Nephron (organoid): Measurements from ENCODE around the gene STK17A.
"Not testable (repeated sequence)": the region's sequence is repeated elsewhere in the genome, so short reads cannot be mapped to it uniquely, and the experiment has no call there.

Experiments used
- H3K27ac Mint-ChIP-seq, 3 experiments: 2 replicates each; pipeline ENCODE4 v1.8.0; 2020; ENCODE audit warnings: mixed read lengths in 3 of 3, mild to moderate bottlenecking in 2 of 3, moderate library complexity in 1 of 3
- H3K27me3 Mint-ChIP-seq: 2 replicates; pipeline ENCODE4 v1.8.0; 2021; ENCODE audit warnings: low read depth, mild to moderate bottlenecking, moderate library complexity, mixed read lengths
- H3K36me3 Mint-ChIP-seq: 2 replicates; pipeline ENCODE4 v1.8.0; 2020; ENCODE audit warnings: low read depth, mixed read lengths
- H3K4me1 Mint-ChIP-seq: 2 replicates; pipeline ENCODE4 v1.8.0; 2020; ENCODE audit warnings: mixed read lengths
- H3K4me3 Mint-ChIP-seq, 3 experiments: 2 replicates each; pipeline ENCODE4 v1.8.0; 2020; ENCODE audit warnings: mild to moderate bottlenecking in 3 of 3, mixed read lengths in 3 of 3, moderate library complexity in 2 of 3
- H3K9me3 Mint-ChIP-seq: 2 replicates; pipeline ENCODE4 v1.8.0; 2020; ENCODE audit warnings: mixed read lengths
- TF ChIP-seq, protein P1 (sequence below), 3 experiments: fragments of 200-600 bp; sonication (generic); IDR thresholded peaks; one replicate each; pipeline ENCODE4 v1.5.0; 2021; ENCODE audit warnings: antibody characterized with exemption in 3 of 3; ENCODE audit not compliant: unreplicated experiment in 3 of 3

Gene STK17A

DNA sequence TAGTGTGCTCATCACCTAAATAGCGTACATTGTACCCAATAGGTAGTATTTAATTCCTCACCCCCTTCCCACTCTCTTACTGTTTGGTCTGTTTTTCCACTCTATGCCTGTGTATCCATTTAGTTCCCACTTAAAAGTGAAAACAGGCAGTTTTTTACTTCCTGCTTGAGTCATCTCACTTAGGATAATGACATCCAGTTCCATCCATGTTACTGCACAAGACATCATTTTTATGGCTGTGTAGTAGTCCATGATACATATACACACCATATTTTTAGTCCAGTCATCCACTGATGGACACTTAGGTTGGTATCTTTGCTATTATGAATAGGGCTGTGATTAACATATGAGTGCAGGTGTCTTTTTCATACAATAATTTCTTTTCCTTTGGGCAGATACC lies 10.1 kb downstream of the STK17A start:
- no peaks in the 10 kb centered on the region for H3K4me1 Mint-ChIP-seq
- H3K9me3 Mint-ChIP-seq = no peaks in the 10 kb centered on the region
- H3K27me3 Mint-ChIP-seq = no peaks in the 10 kb centered on the region
- H3K36me3 Mint-ChIP-seq = no peaks in the 10 kb centered on the region
- H3K27ac Mint-ChIP-seq = peak overlapping the region in 1 of 3 experiments; percentile 6
- TF ChIP-seq, protein P1, sequence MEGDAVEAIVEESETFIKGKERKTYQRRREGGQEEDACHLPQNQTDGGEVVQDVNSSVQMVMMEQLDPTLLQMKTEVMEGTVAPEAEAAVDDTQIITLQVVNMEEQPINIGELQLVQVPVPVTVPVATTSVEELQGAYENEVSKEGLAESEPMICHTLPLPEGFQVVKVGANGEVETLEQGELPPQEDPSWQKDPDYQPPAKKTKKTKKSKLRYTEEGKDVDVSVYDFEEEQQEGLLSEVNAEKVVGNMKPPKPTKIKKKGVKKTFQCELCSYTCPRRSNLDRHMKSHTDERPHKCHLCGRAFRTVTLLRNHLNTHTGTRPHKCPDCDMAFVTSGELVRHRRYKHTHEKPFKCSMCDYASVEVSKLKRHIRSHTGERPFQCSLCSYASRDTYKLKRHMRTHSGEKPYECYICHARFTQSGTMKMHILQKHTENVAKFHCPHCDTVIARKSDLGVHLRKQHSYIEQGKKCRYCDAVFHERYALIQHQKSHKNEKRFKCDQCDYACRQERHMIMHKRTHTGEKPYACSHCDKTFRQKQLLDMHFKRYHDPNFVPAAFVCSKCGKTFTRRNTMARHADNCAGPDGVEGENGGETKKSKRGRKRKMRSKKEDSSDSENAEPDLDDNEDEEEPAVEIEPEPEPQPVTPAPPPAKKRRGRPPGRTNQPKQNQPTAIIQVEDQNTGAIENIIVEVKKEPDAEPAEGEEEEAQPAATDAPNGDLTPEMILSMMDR (IDR thresholded peaks at IDR 0.05; ENCODE audit: unreplicated experiment in 3 of 3) = no peak
- H3K4me3 Mint-ChIP-seq = no peak overlapping the region

DNA sequence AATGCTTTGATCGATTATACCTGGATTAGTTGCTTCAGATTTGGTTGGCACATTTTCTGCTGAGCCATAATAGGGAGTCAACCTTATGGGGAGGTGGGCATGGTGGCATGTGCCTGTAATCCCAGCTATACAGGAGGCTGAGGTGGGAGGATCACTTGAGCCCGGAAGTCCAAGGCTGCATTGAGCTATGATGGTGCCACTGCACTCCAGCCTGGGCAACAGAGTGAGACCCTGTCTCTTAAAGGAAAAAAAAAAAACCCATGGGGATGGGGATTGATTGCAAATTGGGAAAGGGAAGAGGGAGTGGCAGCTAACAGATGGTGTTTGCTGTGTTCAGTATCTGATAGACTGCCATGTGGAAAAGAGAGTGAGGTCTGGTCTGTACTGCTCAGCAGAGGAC lies 11.1 kb downstream of the STK17A start:
- H3K27me3 Mint-ChIP-seq = no peaks in the 10 kb centered on the region
- H3K36me3 Mint-ChIP-seq = no peaks in the 10 kb centered on the region
- no peaks in the 10 kb centered on the region for H3K9me3 Mint-ChIP-seq
- no peaks in the 10 kb centered on the region for H3K4me1 Mint-ChIP-seq
- H3K4me3 Mint-ChIP-seq = no peak overlapping the region
- no peak overlapping the region for H3K27ac Mint-ChIP-seq
- TF ChIP-seq, protein P1 (IDR thresholded peaks at IDR 0.05; ENCODE audit: unreplicated experiment in 3 of 3) = no peak

DNA sequence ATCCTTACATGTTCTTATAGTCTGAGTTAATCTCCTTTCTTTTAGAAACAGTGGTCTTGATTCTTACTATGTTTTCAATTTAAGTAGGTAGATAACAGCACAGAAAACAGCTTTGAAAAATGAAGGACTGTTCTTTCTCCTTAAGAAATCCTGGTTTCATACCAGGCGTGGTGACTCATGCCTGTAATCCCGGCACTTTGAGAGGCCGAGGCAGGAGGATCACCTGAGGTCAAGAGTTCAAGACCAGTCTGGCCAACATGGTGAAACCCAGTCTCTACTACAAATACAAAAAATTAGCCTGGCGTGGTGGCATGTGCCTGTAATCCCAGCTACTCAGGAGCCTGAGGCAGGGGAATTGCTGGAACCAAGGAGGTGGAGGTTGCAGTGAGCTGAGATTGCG lies 13.5 kb downstream of the STK17A start:
- not testable (repeated sequence) for H3K27ac Mint-ChIP-seq, H3K36me3 Mint-ChIP-seq, H3K4me1 Mint-ChIP-seq, H3K4me3 Mint-ChIP-seq, H3K27me3 Mint-ChIP-seq, H3K9me3 Mint-ChIP-seq

DNA sequence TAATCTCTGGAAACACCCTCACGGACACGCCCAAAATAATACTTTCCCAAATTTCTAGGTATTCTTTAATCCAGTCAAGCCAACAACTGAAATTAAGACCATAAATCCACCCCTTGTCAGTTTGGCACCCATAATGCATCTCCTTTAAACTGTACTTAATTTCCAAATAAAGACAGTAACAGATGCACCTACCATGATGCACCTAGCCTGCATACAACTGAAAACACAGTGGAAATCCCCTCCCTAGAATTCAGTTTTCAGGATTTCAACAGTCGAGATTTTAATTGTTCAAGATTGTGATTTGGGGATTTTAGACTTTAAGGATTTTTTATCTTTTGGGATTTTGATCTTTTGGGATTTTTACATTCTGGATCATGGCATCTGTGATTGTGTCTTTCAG lies 17.1 kb downstream of the STK17A start:
- H3K27ac Mint-ChIP-seq = no peak overlapping the region
- TF ChIP-seq, protein P1 (IDR thresholded peaks at IDR 0.05; ENCODE audit: unreplicated experiment in 3 of 3) = no peak
- H3K36me3 Mint-ChIP-seq = peaks cover 8% of the 10 kb centered on the region
- H3K4me3 Mint-ChIP-seq = no peak overlapping the region
- H3K27me3 Mint-ChIP-seq = no peaks in the 10 kb centered on the region
- H3K9me3 Mint-ChIP-seq = peaks cover 5% of the 10 kb centered on the region
- H3K4me1 Mint-ChIP-seq = no peaks in the 10 kb centered on the region

DNA sequence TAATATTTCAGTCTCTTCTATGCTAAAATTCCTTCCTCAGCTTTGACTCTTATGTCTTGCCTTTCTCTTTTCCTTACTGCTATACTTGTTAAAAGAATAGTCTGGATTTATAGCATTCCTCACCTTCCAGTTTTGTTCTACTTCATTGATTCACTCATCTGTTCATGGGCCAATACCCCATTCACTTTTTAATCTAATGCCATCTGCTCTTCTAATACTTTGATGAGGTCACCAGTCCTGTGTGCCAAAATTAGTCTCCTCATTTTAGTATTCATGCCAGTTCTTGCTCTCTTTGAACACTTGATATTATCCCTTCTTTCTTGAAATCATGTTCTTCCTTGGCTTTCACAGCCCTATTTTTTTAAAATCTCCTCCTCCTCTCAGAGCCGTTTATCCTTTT lies 19.3 kb downstream of the STK17A start:
- H3K9me3 Mint-ChIP-seq = peaks cover 8% of the 10 kb centered on the region
- H3K27ac Mint-ChIP-seq = no peak overlapping the region
- H3K36me3 Mint-ChIP-seq = peaks cover 17% of the 10 kb centered on the region
- no peak overlapping the region for H3K4me3 Mint-ChIP-seq
- TF ChIP-seq, protein P1 (IDR thresholded peaks at IDR 0.05; ENCODE audit: unreplicated experiment in 3 of 3) = no peak
- H3K4me1 Mint-ChIP-seq = no peaks in the 10 kb centered on the region
- no peaks in the 10 kb centered on the region for H3K27me3 Mint-ChIP-seq

DNA sequence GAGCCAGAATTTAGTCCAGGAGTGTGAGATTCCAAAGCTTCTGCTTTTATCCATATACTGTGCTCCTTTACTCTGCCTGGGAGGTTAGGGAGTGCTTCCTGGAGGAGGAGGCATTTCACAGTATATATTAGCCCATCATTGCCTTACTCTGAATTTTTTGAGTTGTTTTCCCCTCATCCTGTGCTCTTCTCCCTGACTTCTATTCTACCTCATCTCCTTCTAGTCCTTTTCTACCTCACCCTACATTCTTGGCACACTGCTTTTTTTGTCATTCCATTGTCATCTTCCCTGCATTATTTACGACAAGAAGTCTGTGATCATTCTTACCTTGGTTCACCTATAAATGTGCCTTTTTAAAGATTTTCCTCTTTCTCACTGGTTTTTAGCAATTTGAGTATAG lies 21.3 kb downstream of the STK17A start:
- no peak overlapping the region for H3K4me3 Mint-ChIP-seq
- TF ChIP-seq, protein P1 (IDR thresholded peaks at IDR 0.05; ENCODE audit: unreplicated experiment in 3 of 3) = no peak
- H3K27ac Mint-ChIP-seq = no peak overlapping the region
- no peaks in the 10 kb centered on the region for H3K27me3 Mint-ChIP-seq
- H3K9me3 Mint-ChIP-seq = peaks cover 8% of the 10 kb centered on the region
- no peaks in the 10 kb centered on the region for H3K4me1 Mint-ChIP-seq
- peaks cover 28% of the 10 kb centered on the region for H3K36me3 Mint-ChIP-seq
